Upper lobe of right lung (tissue), 1 donor: ENCODE measurements around the gene METTL13. TPM values are rescaled to one million over a fixed set of nuclear protein-coding genes. Genes with fewer than 3 reads are reported as not detected.

ENCODE experiments used
- ATAC-seq: fragments of 200-7000 bp; cut with Tn5 transposase; one replicate; pipeline ENCODE4 v1.9.1; 2020; ENCODE audit warnings: mild to moderate bottlenecking, moderate library complexity
- DNase-seq: peaks from one replicate; pipeline ENCODE4 v3.0.0-alpha.2; 2020
- H3K27ac ChIP-seq: fragments of 200-600 bp; one replicate; pipeline ENCODE4 v1.8.0; 2022
- H3K27me3 ChIP-seq: fragments of 200-600 bp; one replicate; pipeline ENCODE4 v1.8.0; 2022; ENCODE audit warnings: mild to moderate bottlenecking
- H3K36me3 ChIP-seq: fragments of 200-600 bp; one replicate; pipeline ENCODE4 v1.8.0; 2022
- H3K4me1 ChIP-seq: fragments of 200-600 bp; one replicate; pipeline ENCODE4 v1.8.0; 2022
- H3K4me3 ChIP-seq: fragments of 200-600 bp; one replicate; pipeline ENCODE4 v1.8.0; 2022; ENCODE audit warnings: mild to moderate bottlenecking
- H3K9me3 ChIP-seq: fragments of 200-600 bp; one replicate; pipeline ENCODE4 v1.8.0; 2022
- intact Hi-C: fragments of 100-400 bp; cut with DNase I; formaldehyde crosslinking; loops from one replicate; pipeline ENCODE4 v1.11.0; 2022
- total RNA-seq: library from RNA; stranded (reverse); fragmentation: NEBNext Ultra II Directional; extraction: Animal tissue kit (Norgen Biotek cat#: 25700); gene quantifications from one replicate; pipeline ENCODE4 v1.2.1, GENCODE V29; 2021
- TF ChIP-seq, protein P1 (sequence below): fragments of 200-600 bp; IDR thresholded peaks from one replicate; pipeline ENCODE4 v1.8.0; 2022; ENCODE audit warnings: antibody characterized with exemption
- donor health status: DM: no; HTN: yes; CAD: no; lungs with severe emphysema.

The METTL13 gene
- total RNA-seq, 1 donor from 2014 or later: 27.8 TPM

DNA sequence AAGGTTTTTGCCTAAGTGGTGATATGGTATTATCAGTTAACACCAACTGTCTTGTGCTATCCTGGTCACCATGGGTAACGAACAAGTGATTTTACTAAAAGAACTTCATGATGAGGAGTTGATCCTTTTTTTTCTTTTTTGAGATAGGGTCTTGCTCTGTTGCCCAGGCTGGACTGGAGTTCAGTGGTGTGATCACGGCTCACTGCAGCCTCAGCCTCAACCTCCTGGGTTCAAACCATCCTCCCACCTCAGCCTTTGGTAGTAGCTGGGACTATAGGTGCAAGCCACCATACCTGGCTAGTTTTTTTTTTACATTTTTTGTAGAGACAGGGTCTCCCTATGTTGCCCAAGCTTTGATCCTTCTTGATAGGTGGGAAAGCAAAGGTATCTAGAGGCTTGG lies 5.1 kb downstream of the METTL13 start:
- TF ChIP-seq, protein P1, sequence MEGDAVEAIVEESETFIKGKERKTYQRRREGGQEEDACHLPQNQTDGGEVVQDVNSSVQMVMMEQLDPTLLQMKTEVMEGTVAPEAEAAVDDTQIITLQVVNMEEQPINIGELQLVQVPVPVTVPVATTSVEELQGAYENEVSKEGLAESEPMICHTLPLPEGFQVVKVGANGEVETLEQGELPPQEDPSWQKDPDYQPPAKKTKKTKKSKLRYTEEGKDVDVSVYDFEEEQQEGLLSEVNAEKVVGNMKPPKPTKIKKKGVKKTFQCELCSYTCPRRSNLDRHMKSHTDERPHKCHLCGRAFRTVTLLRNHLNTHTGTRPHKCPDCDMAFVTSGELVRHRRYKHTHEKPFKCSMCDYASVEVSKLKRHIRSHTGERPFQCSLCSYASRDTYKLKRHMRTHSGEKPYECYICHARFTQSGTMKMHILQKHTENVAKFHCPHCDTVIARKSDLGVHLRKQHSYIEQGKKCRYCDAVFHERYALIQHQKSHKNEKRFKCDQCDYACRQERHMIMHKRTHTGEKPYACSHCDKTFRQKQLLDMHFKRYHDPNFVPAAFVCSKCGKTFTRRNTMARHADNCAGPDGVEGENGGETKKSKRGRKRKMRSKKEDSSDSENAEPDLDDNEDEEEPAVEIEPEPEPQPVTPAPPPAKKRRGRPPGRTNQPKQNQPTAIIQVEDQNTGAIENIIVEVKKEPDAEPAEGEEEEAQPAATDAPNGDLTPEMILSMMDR: no peak
- no peak overlapping the region for H3K27ac ChIP-seq
- intact Hi-C loops: no loop called here

DNA sequence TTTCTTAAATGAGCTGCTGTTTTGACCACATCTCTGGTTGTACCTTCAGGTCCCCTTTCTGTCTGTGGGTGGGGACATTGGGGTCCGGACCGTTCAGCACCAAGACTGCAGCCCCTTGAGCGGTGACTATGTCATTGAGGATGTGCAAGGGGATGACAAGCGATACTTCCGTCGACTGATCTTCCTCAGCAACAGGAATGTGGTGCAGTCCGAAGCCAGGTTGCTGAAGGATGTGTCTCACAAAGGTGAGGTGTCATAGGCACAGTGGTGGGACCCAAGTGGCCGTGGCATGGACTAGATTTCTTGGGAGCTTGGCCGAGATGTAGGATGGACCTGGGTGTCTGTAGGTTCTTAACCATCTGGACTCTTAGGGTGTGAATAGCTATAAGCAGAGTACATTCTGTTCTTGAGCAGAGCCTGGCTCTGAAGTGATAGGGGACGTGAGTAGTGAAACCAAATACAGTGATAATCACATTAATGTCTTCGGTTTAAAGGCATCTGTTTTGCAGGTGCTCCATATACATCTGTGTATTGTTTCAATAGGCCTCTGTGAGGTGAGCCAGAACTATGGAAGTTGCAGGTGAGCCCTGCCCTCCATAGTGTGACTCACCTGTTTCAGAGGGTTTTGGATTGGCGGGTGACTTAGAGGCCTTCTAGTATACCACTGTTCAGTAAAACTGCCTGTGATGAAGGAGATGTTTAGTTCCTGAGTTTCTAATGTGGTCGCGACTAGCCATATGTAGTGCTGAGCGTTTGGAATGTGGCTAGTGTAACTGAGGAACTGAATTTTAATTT lies 6.4 kb downstream of the METTL13 start:
- H3K27me3 ChIP-seq: no peaks in the 10 kb centered on the region
- H3K4me3 ChIP-seq: no peak overlapping the region
- H3K9me3 ChIP-seq: no peaks in the 10 kb centered on the region
- peaks cover 3% of the 10 kb centered on the region for H3K4me1 ChIP-seq
- TF ChIP-seq, protein P1: no peak
- H3K36me3 ChIP-seq: peaks cover 82% of the 10 kb centered on the region
- DNase-seq: no peak
- no peak overlapping the region for H3K27ac ChIP-seq
- ATAC-seq: no peak
- intact Hi-C loops: no loop called here

More for the DNA sequence above, 5.1 kb downstream of the METTL13 start:
- DNase-seq (no peak), ATAC-seq (no peak)
- no peak overlapping the region for H3K4me3 ChIP-seq
- peaks cover 68% of the 10 kb centered on the region for H3K36me3 ChIP-seq
- H3K4me1 ChIP-seq: peaks cover 10% of the 10 kb centered on the region
- H3K27me3 ChIP-seq: no peaks in the 10 kb centered on the region
- H3K9me3 ChIP-seq: no peaks in the 10 kb centered on the region

DNA sequence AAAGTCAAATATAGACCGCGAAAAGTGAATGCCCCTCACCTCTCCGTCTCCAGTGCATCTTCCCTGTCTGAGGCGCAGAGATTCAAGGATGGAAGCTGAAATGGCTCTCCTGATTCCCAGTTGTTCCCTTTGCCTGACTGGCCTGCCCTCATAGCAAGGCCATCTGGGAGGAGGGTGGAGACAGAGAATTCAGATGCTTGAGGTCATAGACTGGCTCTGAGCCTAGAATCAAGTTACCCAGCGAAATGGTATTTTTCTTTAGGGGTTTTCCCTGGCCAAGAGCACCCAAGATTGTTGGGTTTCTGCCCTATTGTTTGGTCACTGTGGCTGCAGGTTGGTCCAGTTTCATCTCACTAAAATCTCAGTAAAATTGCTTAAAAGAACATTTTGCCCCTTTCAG lies 7.2 kb downstream of the METTL13 start:
- DNase-seq: no peak
- Histone ChIP-seq H3K36me3 (peaks cover 88% of the 10 kb centered on the region), H3K4me1 (no peaks in the 10 kb centered on the region), H3K27ac (no peak overlapping the region), H3K9me3 (no peaks in the 10 kb centered on the region), H3K4me3 (no peak overlapping the region), H3K27me3 (no peaks in the 10 kb centered on the region)
- TF ChIP-seq, protein P1: no peak
- intact Hi-C loops: no loop called here
- ATAC-seq: no peak

DNA sequence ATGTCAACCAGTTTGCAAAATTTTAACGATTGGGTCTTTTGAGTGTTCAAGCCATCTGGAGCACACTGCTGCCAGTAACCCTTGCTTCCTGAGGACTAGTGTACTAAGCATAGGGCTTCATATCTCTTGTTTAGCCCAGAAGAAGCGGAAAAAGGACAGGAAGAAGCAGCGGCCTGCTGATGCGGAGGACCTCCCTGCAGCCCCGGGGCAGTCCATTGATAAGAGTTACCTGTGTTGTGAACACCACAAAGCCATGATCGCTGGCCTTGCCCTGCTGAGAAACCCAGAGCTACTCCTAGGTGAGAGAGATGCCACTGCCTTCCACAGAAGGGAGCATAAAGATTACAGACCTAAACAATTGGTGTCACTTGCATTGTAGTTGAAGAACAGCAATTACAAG lies 8.9 kb downstream of the METTL13 start:
- TF ChIP-seq, protein P1: no peak
- ATAC-seq: no peak
- H3K4me3 ChIP-seq: no peak overlapping the region

DNA sequence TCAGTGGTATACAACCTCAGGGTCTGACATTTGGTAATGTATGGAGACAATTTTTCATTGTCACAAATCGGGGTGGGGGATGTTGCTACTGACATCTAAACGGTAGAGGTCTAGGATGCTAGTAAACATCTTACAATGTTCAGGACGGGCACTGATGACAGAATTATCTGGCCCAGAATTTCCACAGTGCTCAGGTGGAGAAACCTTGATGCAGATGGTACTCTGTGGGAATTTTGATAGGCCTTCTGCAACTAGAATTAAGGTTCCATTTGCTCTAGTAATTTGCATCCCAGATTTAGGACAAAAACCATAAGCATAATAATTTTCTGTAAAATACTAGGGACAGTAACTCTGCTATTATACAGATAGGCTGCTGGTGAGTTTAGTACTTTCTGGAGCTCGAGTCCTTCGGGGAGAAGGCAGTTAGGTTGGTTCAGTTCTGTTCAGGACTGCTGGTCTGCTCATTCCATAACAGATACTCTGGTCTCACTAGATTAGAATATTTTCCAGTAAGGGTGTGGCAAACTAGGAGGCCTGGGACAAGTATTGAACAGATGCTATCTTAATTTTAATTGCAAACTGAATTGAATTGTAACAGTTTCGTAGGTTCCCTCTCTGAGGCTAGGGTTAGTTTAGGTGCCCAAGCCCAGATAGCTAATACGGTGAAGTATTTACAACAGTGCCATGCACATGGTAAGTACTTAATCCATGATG lies 11.4 kb downstream of the METTL13 start:
- Histone ChIP-seq H3K4me3 (no peak overlapping the region), H3K27ac (no peak overlapping the region), H3K27me3 (no peaks in the 10 kb centered on the region), H3K36me3 (peaks cover 98% of the 10 kb centered on the region), H3K4me1 (no peaks in the 10 kb centered on the region), H3K9me3 (no peaks in the 10 kb centered on the region)
- ATAC-seq: no peak
- intact Hi-C loops: no loop called here
- no peak for DNase-seq
- TF ChIP-seq, protein P1: no peak

More for the DNA sequence above, 8.9 kb downstream of the METTL13 start:
- peaks cover 97% of the 10 kb centered on the region for H3K36me3 ChIP-seq
- no peaks in the 10 kb centered on the region for H3K4me1 ChIP-seq
- H3K27me3 ChIP-seq: no peaks in the 10 kb centered on the region
- intact Hi-C loops: no loop called here
- H3K27ac ChIP-seq: no peak overlapping the region
- DNase-seq: no peak
- no peaks in the 10 kb centered on the region for H3K9me3 ChIP-seq
